Ovary (tissue), 9 donors: ENCODE measurements around the gene TCERG1L. TPM values are rescaled to one million over a fixed set of nuclear protein-coding genes. Genes with fewer than 3 reads are reported as not detected.

Source experiments
- DNase-seq, 5 donors: peaks; one replicate each; pipeline ENCODE4 v3.0.0-alpha.2; 2019 to 2020
- H3K27ac ChIP-seq, 2 donors: fragments of 200-600 bp; one replicate each; pipeline versions ENCODE4 v1.5.1 to v1.8.0; 2019 to 2022
- H3K27me3 ChIP-seq: fragments of 200-600 bp; one replicate; pipeline ENCODE4 v1.8.0; 2022
- H3K36me3 ChIP-seq: fragments of 200-600 bp; sonication (generic); one replicate; pipeline ENCODE4 v1.5.1; 2019
- H3K4me1 ChIP-seq: one replicate; pipeline ENCODE4 v1.8.1; 2013; ENCODE audit warnings: mild to moderate bottlenecking, moderate library complexity; ENCODE audit not compliant: insufficient read depth
- H3K4me3 ChIP-seq: fragments of 200-600 bp; sonication (generic); one replicate; pipeline ENCODE4 v1.5.1; 2017
- H3K9me3 ChIP-seq, 2 donors: fragments of 200-600 bp in 1 of 2; sonication (generic) in 1 of 2; one replicate each; pipeline versions ENCODE4 v1.5.1 to v1.8.1; 2013 to 2019; ENCODE audit warnings: mild to moderate bottlenecking in 1 of 2, moderate library complexity in 1 of 2
- CTCF ChIP-seq, 3 donors: fragments of 450-650 bp in 2 of 3; fragments of 200-600 bp in 1 of 3; IDR thresholded peaks; one replicate each; pipeline versions ENCODE4 v1.5.1 to v1.8.0; 2016 to 2022; ENCODE audit warnings: antibody characterized with exemption in 3 of 3, mild to moderate bottlenecking in 1 of 3
- EP300 ChIP-seq: sonication (generic); formaldehyde crosslinking; IDR thresholded peaks from one replicate; pipeline ENCODE4 v1.6.1; 2017; ENCODE audit warnings: antibody characterized with exemption
- POLR2A ChIP-seq: fragments of 450-650 bp; IDR thresholded peaks from one replicate; pipeline ENCODE4 v1.6.1; 2017; ENCODE audit warnings: antibody characterized with exemption, mild to moderate bottlenecking, moderate library complexity
- WGBS, 3 donors: extraction: QIAGEN DNeasy Blood & Tissue Kit in 1 of 3; methylation state at CpG; one replicate each; pipeline versions ENCODE4 v1.1.5 to v1.1.7; 2013 to 2017; 5-methylcytosine and 5-hydroxymethylcytosine counted together
- intact Hi-C, 4 donors: fragments of 100-400 bp; cut with DNase I; formaldehyde crosslinking; loops; one replicate each; pipeline versions ENCODE4 v1.11.0 to v1.15.1; 2022 to 2023
- polyA plus RNA-seq, 2 donors: library from polyadenylated mRNA; stranded (reverse); fragments of 200-250 nt in 1 of 2; fragments of 350-450 nt in 1 of 2; fragmentation: Illumina TruSeq in 1 of 2; extraction: RNeasy Lipid Tissue Mini Kit (QIAGEN cat#74804) in 1 of 2; gene quantifications; one replicate each; pipeline ENCODE4 v1.2.3, GENCODE V29; 2013 to 2014
- total RNA-seq, 7 donors: library from RNA; depleted of rRNA in 2 of 7; stranded (reverse); fragments of >200 nt in 2 of 7; fragmentation: NEBNext Ultra II Directional in 3 of 7; extraction: Animal tissue kit (Norgen Biotek cat#: 25700) in 3 of 7; gene quantifications; one replicate each; pipeline versions ENCODE4 v1.1.0 to v1.2.4, GENCODE V29; 2016 to 2023
- donor health status: DM: no; HTN: no; CAD: no; lungs with moderate emphysema.
- donor health status: DM: no; HTN: no; CAD: no.
- donor health status: Bipolar disorder and iron deficiency.
- donor health status: DM: yes; HTN: yes; CAD: no.
- donor health status: DM: no; HTN: no; CAD: no.
- donor health status: DM: yes; HTN: yes; CAD: no.

Gene TCERG1L
- total and polyA plus RNA-seq, 9 donors: 1.1 to 8.0 (median 1.8) TPM

GRCh38 chr10:131270461-131271190 lies 40.9 kb downstream of the TCERG1L start:
- Histone ChIP-seq H3K4me3 (no peak overlapping the region), H3K36me3 (no peaks in the 10 kb centered on the region), H3K4me1 (peaks cover 12% of the 10 kb centered on the region), H3K27me3 (no peaks in the 10 kb centered on the region), H3K27ac (no peak overlapping the region), H3K9me3 (no peaks in the 10 kb centered on the region)
- WGBS, 3 donors: 20 to 39% (median 24%) methylated on average over 16 of the region's 16 CpGs
- intact Hi-C loops: no loop called here
- DNase-seq: no peak
- TF ChIP-seq EP300 (no peak), CTCF (IDR thresholded peaks at IDR 0.05) (no peak), POLR2A (no peak)

GRCh38 chr10:131269776-131270460 lies 41.6 kb downstream of the TCERG1L start:
- 24 to 40% (median 31%) methylated on average over 17 of the region's 17 CpGs for whole genome bisulfite sequencing, 3 donors
- DNase-seq: no peak
- TF ChIP-seq POLR2A (no peak), CTCF (IDR thresholded peaks at IDR 0.05) (no peak)
- intact Hi-C loops: no loop called here
- no peaks in the 10 kb centered on the region for H3K27me3 ChIP-seq
- H3K9me3 ChIP-seq: no peaks in the 10 kb centered on the region
- no peak overlapping the region for H3K27ac ChIP-seq
- no peak overlapping the region for H3K4me3 ChIP-seq
- H3K36me3 ChIP-seq: no peaks in the 10 kb centered on the region
- peaks cover 12% of the 10 kb centered on the region for H3K4me1 ChIP-seq

- intact Hi-C loops: no loop called here
- H3K4me3 ChIP-seq: no peak overlapping the region
- 87 to 94% (median 92%) methylated on average over 5 to 6 of the region's 6 CpGs for WGBS, 3 donors
- H3K27me3 ChIP-seq: no peaks in the 10 kb centered on the region
- no peaks in the 10 kb centered on the region for H3K9me3 ChIP-seq
- H3K4me1 ChIP-seq: peaks cover 12% of the 10 kb centered on the region
- H3K27ac ChIP-seq: no peak overlapping the region
- no peak for DNase-seq
- TF ChIP-seq EP300 (no peak), POLR2A (no peak), CTCF (IDR thresholded peaks at IDR 0.05) (no peak)
- no peaks in the 10 kb centered on the region for H3K36me3 ChIP-seq
Measured at GRCh38 chr10:131267814-131268095, 43.8 kb downstream of the TCERG1L start.

GRCh38 chr10:131266936-131267813 lies 44.3 kb downstream of the TCERG1L start:
- WGBS, 3 donors: 91 to 94% (median 94%) methylated on average over 13 to 14 of the region's 14 CpGs
- Histone ChIP-seq H3K36me3 (no peaks in the 10 kb centered on the region), H3K9me3 (no peaks in the 10 kb centered on the region), H3K4me3 (no peak overlapping the region), H3K27ac (no peak overlapping the region), H3K4me1 (peaks cover 12% of the 10 kb centered on the region), H3K27me3 (no peaks in the 10 kb centered on the region)
- intact Hi-C loops: no loop called here
- TF ChIP-seq EP300 (no peak), POLR2A (no peak)
- no peak for DNase-seq
